GM19351 (cell line): ENCODE measurements around the gene CEACAM3.
"Not testable (repeated sequence)": the region's sequence is repeated elsewhere in the genome, so short reads cannot be mapped to it uniquely, and the experiment has no call there.

ENCODE experiments used
- ATAC-seq: cut with Tn5 transposase; IDR thresholded peaks from one replicate; pipeline ENCODE4 v1.9.1; 2021; ENCODE audit warnings: mild to moderate bottlenecking, moderate library complexity; ENCODE audit not compliant: unreplicated experiment

CEACAM3 gene

GRCh38 chr19:41796362-41796761 lies at the start of gene CEACAM3:
Gene CEACAM3, plus strand, starts transcription at chr19:41796587. Its CDS starts 91 bp downstream, at chr19:41796678.
- ATAC-seq: no peak

GRCh38 chr19:41746593-41747227 lies 49.7 kb upstream of the CEACAM3 start:
- no peak for ATAC-seq

GRCh38 chr19:41748012-41748411 lies 48.4 kb upstream of the CEACAM3 start:
- no peak for ATAC-seq

GRCh38 chr19:41750248-41751134 lies 45.9 kb upstream of the CEACAM3 start:
- ATAC-seq: not testable (repeated sequence)

- ATAC-seq: no peak
Observed at GRCh38 chr19:41753159-41753558, 43.2 kb upstream of the CEACAM3 start.

GRCh38 chr19:41753936-41754529 lies 42.4 kb upstream of the CEACAM3 start:
- ATAC-seq: no peak

- no peak for ATAC-seq
Observed at GRCh38 chr19:41755328-41755913, 41.0 kb upstream of the CEACAM3 start, which contains the start of gene CEACAM6. Gene CEACAM6, plus strand, starts transcription at chr19:41755530. Its CDS starts 109 bp downstream, at chr19:41755639.

GRCh38 chr19:41758846-41759245 lies 37.5 kb upstream of the CEACAM3 start:
- ATAC-seq: no peak

GRCh38 chr19:41767115-41767514 lies 29.3 kb upstream of the CEACAM3 start:
- ATAC-seq: no peak

GRCh38 chr19:41768105-41768504 lies 28.3 kb upstream of the CEACAM3 start:
- ATAC-seq: not testable (repeated sequence)

- no peak for ATAC-seq
Observed at GRCh38 chr19:41769608-41770007, 26.8 kb upstream of the CEACAM3 start.

GRCh38 chr19:41771410-41771809 lies 25.0 kb upstream of the CEACAM3 start:
- no peak for ATAC-seq

- ATAC-seq: no peak
Observed at GRCh38 chr19:41774515-41774980, 21.8 kb upstream of the CEACAM3 start.

GRCh38 chr19:41776700-41777099 lies 19.7 kb upstream of the CEACAM3 start:
- ATAC-seq: no peak

- no peak for ATAC-seq
Observed at GRCh38 chr19:41783612-41784011, 12.8 kb upstream of the CEACAM3 start.

GRCh38 chr19:41784312-41784711 lies 12.1 kb upstream of the CEACAM3 start:
- ATAC-seq: no peak

GRCh38 chr19:41784743-41785142 lies 11.6 kb upstream of the CEACAM3 start:
- no peak for ATAC-seq

GRCh38 chr19:41785653-41786052 lies 10.7 kb upstream of the CEACAM3 start:
- no peak for ATAC-seq

GRCh38 chr19:41787055-41787454 lies 9.3 kb upstream of the CEACAM3 start:
- no peak for ATAC-seq

- not testable (repeated sequence) for ATAC-seq
Observed at GRCh38 chr19:41788518-41788917, 7.9 kb upstream of the CEACAM3 start.

GRCh38 chr19:41789053-41789452 lies 7.3 kb upstream of the CEACAM3 start:
- not testable (repeated sequence) for ATAC-seq
